Stimulated activated naive CD8-positive, alpha-beta T cell treated with anti-CD3 and anti-CD28 coated beads, Interleukin-15, amount 100 ng/mL, for 72 hours (primary cell): ENCODE measurements around the gene NRXN3.

Experiments
- ATAC-seq: fragments of 150-1000 bp; cut with Tn5 transposase; 2 replicates; pipeline ENCODE4 v1.10.0; 2021; ENCODE audit warnings: mild to moderate bottlenecking, moderate library complexity
- DNase-seq, 2 donors: peaks; one replicate each; pipeline ENCODE4 v3.0.0; 2021 to 2022
- H3K27ac Mint-ChIP-seq, 2 donors: one replicate each; pipeline ENCODE4 v1.8.0; 2022; ENCODE audit warnings: mild to moderate bottlenecking in 2 of 2, mixed read lengths in 2 of 2, moderate library complexity in 2 of 2
- H3K27me3 Mint-ChIP-seq: one replicate; pipeline ENCODE4 v1.8.0; 2022; ENCODE audit warnings: mixed read lengths
- H3K4me1 Mint-ChIP-seq: one replicate; pipeline ENCODE4 v1.8.0; 2022; ENCODE audit warnings: mild to moderate bottlenecking, mixed read lengths
- H3K4me3 Mint-ChIP-seq, 2 donors: one replicate each; pipeline ENCODE4 v1.8.0; 2022; ENCODE audit warnings: mild to moderate bottlenecking in 2 of 2, mixed read lengths in 2 of 2, moderate library complexity in 1 of 2
- H3K9me3 Mint-ChIP-seq, 2 donors: one replicate each; pipeline ENCODE4 v1.8.0; 2022; ENCODE audit warnings: mixed read lengths in 2 of 2

Gene NRXN3

GRCh38 chr14:79833781-79834180 lies 1663.6 kb downstream of the NRXN3 start:
- DNase-seq: no peak
- Mint-ChIP-seq H3K27me3 (no peaks in the 10 kb centered on the region), H3K4me1 (no peaks in the 10 kb centered on the region), H3K9me3 (no peaks in the 10 kb centered on the region), H3K4me3 (no peak overlapping the region), H3K27ac (no peak overlapping the region)
- ATAC-seq: no peak

- no peaks in the 10 kb centered on the region for H3K27me3 Mint-ChIP-seq
- no peak for DNase-seq
- H3K27ac Mint-ChIP-seq: no peak overlapping the region
- ATAC-seq: no peak
- H3K4me1 Mint-ChIP-seq: no peaks in the 10 kb centered on the region
- H3K9me3 Mint-ChIP-seq: no peaks in the 10 kb centered on the region
- H3K4me3 Mint-ChIP-seq: no peak overlapping the region
Observed at GRCh38 chr14:79834868-79835267, 1664.7 kb downstream of the NRXN3 start.

- Mint-ChIP-seq H3K27me3 (no peaks in the 10 kb centered on the region), H3K9me3 (no peaks in the 10 kb centered on the region), H3K4me1 (no peaks in the 10 kb centered on the region), H3K4me3 (no peak overlapping the region), H3K27ac (no peak overlapping the region)
- ATAC-seq (no peak), DNase-seq (no peak)
Observed at GRCh38 chr14:79836577-79836976, 1666.4 kb downstream of the NRXN3 start.

GRCh38 chr14:79837699-79838098 lies 1667.5 kb downstream of the NRXN3 start:
- DNase-seq (no peak), ATAC-seq (no peak)
- Mint-ChIP-seq H3K9me3 (no peaks in the 10 kb centered on the region), H3K27ac (no peak overlapping the region), H3K4me1 (no peaks in the 10 kb centered on the region), H3K27me3 (no peaks in the 10 kb centered on the region), H3K4me3 (no peak overlapping the region)

- ATAC-seq (no peak), DNase-seq (no peak)
- Mint-ChIP-seq H3K4me3 (no peak overlapping the region), H3K27me3 (no peaks in the 10 kb centered on the region), H3K4me1 (no peaks in the 10 kb centered on the region), H3K27ac (no peak overlapping the region), H3K9me3 (no peaks in the 10 kb centered on the region)
Observed at GRCh38 chr14:79840103-79840502, 1669.9 kb downstream of the NRXN3 start.

- Mint-ChIP-seq H3K4me1 (no peaks in the 10 kb centered on the region), H3K27ac (no peak overlapping the region), H3K9me3 (no peaks in the 10 kb centered on the region), H3K4me3 (no peak overlapping the region), H3K27me3 (no peaks in the 10 kb centered on the region)
- ATAC-seq (no peak), DNase-seq (no peak)
Observed at GRCh38 chr14:79840831-79841230, 1670.7 kb downstream of the NRXN3 start.

GRCh38 chr14:79841433-79841832 lies 1671.3 kb downstream of the NRXN3 start:
- H3K4me3 Mint-ChIP-seq: no peak overlapping the region
- no peak overlapping the region for H3K27ac Mint-ChIP-seq
- DNase-seq: no peak
- H3K4me1 Mint-ChIP-seq: no peaks in the 10 kb centered on the region
- H3K9me3 Mint-ChIP-seq: no peaks in the 10 kb centered on the region
- no peaks in the 10 kb centered on the region for H3K27me3 Mint-ChIP-seq
- no peak for ATAC-seq

- ATAC-seq (no peak), DNase-seq (no peak)
- H3K4me1 Mint-ChIP-seq: no peaks in the 10 kb centered on the region
- no peak overlapping the region for H3K4me3 Mint-ChIP-seq
- H3K9me3 Mint-ChIP-seq: no peaks in the 10 kb centered on the region
- H3K27me3 Mint-ChIP-seq: no peaks in the 10 kb centered on the region
- H3K27ac Mint-ChIP-seq: no peak overlapping the region
Observed at GRCh38 chr14:79842270-79842669, 1672.1 kb downstream of the NRXN3 start.

GRCh38 chr14:79852950-79853744 lies 1683.0 kb downstream of the NRXN3 start:
- no peaks in the 10 kb centered on the region for H3K27me3 Mint-ChIP-seq
- H3K4me3 Mint-ChIP-seq: no peak overlapping the region
- ATAC-seq (no peak), DNase-seq (no peak)
- no peak overlapping the region for H3K27ac Mint-ChIP-seq
- peaks cover 0 to 15% of the 10 kb centered on the region in 2 donors for H3K9me3 Mint-ChIP-seq
- H3K4me1 Mint-ChIP-seq: no peaks in the 10 kb centered on the region

- no peak overlapping the region for H3K27ac Mint-ChIP-seq
- ATAC-seq (no peak), DNase-seq (no peak)
- no peaks in the 10 kb centered on the region for H3K27me3 Mint-ChIP-seq
- H3K4me3 Mint-ChIP-seq: no peak overlapping the region
- H3K9me3 Mint-ChIP-seq: peaks cover 0 to 10% of the 10 kb centered on the region in 2 donors
- no peaks in the 10 kb centered on the region for H3K4me1 Mint-ChIP-seq
Observed at GRCh38 chr14:79855789-79856188, 1685.6 kb downstream of the NRXN3 start.

GRCh38 chr14:79856381-79856780 lies 1686.2 kb downstream of the NRXN3 start:
- ATAC-seq: no peak
- Mint-ChIP-seq H3K27me3 (no peaks in the 10 kb centered on the region), H3K4me3 (no peak overlapping the region), H3K4me1 (no peaks in the 10 kb centered on the region), H3K27ac (no peak overlapping the region), H3K9me3 (peaks cover 2 to 10% of the 10 kb centered on the region in 2 donors)
- DNase-seq: no peak

GRCh38 chr14:79861111-79861510 lies 1690.9 kb downstream of the NRXN3 start:
- Mint-ChIP-seq H3K9me3 (peaks cover under 1 to 10% of the 10 kb centered on the region in 2 donors), H3K4me3 (no peak overlapping the region), H3K27me3 (no peaks in the 10 kb centered on the region), H3K4me1 (no peaks in the 10 kb centered on the region), H3K27ac (no peak overlapping the region)
- DNase-seq: no peak
- ATAC-seq: no peak

GRCh38 chr14:79862045-79862444 lies 1691.9 kb downstream of the NRXN3 start:
- ATAC-seq (no peak), DNase-seq (no peak)
- Mint-ChIP-seq H3K4me3 (no peak overlapping the region), H3K9me3 (peaks cover 7 to 15% of the 10 kb centered on the region in 2 donors), H3K27me3 (no peaks in the 10 kb centered on the region), H3K4me1 (no peaks in the 10 kb centered on the region), H3K27ac (no peak overlapping the region)

- H3K9me3 Mint-ChIP-seq: peaks cover 5 to 11% of the 10 kb centered on the region in 2 donors
- DNase-seq (no peak), ATAC-seq (no peak)
- H3K27ac Mint-ChIP-seq: no peak overlapping the region
- no peak overlapping the region for H3K4me3 Mint-ChIP-seq
- H3K4me1 Mint-ChIP-seq: no peaks in the 10 kb centered on the region
- H3K27me3 Mint-ChIP-seq: no peaks in the 10 kb centered on the region
Observed at GRCh38 chr14:79871136-79871535, 1701.0 kb downstream of the NRXN3 start.

- DNase-seq: no peak
- Mint-ChIP-seq H3K4me1 (no peaks in the 10 kb centered on the region), H3K9me3 (peaks cover 8 to 9% of the 10 kb centered on the region in 2 donors), H3K27me3 (no peaks in the 10 kb centered on the region), H3K27ac (no peak overlapping the region), H3K4me3 (no peak overlapping the region)
- no peak for ATAC-seq
Observed at GRCh38 chr14:79878229-79878628, 1708.1 kb downstream of the NRXN3 start.

- no peak for ATAC-seq
- no peak overlapping the region for H3K27ac Mint-ChIP-seq
- H3K9me3 Mint-ChIP-seq: peaks cover 9 to 12% of the 10 kb centered on the region in 2 donors
- H3K4me1 Mint-ChIP-seq: no peaks in the 10 kb centered on the region
- H3K4me3 Mint-ChIP-seq: no peak overlapping the region
- no peak for DNase-seq
- no peaks in the 10 kb centered on the region for H3K27me3 Mint-ChIP-seq
Observed at GRCh38 chr14:79878785-79879184, 1708.6 kb downstream of the NRXN3 start.

GRCh38 chr14:79881299-79881698 lies 1711.1 kb downstream of the NRXN3 start:
- Mint-ChIP-seq H3K27ac (no peak overlapping the region), H3K27me3 (no peaks in the 10 kb centered on the region), H3K4me3 (no peak overlapping the region), H3K9me3 (peaks cover 5 to 12% of the 10 kb centered on the region in 2 donors), H3K4me1 (no peaks in the 10 kb centered on the region)
- no peak for ATAC-seq
- no peak for DNase-seq
